GM18517 (cell line): ENCODE data around the gene SULT6B1.
"Not testable (repeated sequence)": the region's sequence is repeated elsewhere in the genome, so short reads cannot be mapped to it uniquely, and the experiment has no call there.

Experiments
- ATAC-seq: cut with Tn5 transposase; IDR thresholded peaks from one replicate; pipeline ENCODE4 v1.9.1; 2021; ENCODE audit warnings: mild to moderate bottlenecking, moderate library complexity; ENCODE audit not compliant: unreplicated experiment

The SULT6B1 gene, protein sequence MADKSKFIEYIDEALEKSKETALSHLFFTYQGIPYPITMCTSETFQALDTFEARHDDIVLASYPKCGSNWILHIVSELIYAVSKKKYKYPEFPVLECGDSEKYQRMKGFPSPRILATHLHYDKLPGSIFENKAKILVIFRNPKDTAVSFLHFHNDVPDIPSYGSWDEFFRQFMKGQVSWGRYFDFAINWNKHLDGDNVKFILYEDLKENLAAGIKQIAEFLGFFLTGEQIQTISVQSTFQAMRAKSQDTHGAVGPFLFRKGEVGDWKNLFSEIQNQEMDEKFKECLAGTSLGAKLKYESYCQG

DNA sequence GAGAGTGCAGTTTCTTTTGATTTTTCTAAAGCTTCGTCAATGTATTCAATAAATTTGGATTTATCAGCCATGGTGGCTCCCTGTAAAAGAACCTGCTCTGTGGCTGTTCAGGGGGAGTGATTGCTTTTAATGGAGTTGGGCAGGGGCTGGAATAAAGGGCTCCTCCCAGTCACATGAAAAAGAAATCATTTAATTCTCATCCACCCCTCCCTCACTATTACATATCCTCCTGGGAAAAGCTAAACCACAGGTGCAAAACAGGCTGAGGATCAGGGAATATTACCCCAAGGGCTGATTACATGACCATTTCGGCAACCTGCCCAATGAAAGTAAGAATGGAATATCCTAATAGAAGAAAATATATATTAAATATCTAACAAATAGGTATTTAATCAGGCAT is at the start of gene SULT6B1:
SULT6B1 (minus strand) TSS at position 101 of the 400 bp plus-strand sequence; CDS start at position 71, 30 bp downstream.
- ATAC-seq: no peak

DNA sequence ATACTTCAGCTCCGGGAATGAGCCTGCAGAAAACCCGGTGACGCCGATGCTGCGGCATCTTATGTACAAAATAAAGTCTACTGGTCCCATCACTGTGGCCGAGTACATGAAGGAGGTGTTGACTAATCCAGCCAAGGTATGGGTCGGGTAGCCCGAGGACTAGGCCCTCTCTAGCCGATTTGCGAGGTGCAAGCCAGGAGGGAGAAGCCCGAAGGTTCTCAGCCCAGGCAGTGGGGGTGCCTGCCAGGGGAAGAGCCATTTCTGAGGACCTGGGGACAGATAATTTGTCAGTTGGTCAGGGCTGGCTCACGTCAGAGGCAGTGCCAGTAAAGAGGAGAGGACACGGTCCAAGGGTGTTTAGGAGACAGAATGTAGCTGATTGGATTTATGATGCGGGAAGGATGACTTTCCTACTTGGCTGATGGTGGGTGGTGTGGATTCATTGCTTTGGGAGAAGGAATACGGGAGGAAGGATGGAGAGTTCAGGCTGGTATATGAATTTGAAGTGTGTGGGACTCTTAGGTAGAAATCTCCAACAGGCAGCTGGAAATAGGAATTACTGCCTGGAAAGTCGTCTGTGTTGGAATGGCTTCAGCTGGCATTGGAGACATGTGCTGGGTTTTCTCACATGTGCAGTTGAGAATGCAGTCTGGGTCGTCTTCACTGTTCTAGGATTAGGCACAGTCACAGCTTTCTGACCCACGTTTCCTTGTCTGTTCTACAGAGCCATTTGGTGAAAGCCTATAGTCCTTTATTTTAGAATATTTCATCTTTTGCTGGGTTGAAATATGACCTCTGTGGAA is 43.9 kb upstream of the SULT6B1 start:
- ATAC-seq: peak; percentile 5

DNA sequence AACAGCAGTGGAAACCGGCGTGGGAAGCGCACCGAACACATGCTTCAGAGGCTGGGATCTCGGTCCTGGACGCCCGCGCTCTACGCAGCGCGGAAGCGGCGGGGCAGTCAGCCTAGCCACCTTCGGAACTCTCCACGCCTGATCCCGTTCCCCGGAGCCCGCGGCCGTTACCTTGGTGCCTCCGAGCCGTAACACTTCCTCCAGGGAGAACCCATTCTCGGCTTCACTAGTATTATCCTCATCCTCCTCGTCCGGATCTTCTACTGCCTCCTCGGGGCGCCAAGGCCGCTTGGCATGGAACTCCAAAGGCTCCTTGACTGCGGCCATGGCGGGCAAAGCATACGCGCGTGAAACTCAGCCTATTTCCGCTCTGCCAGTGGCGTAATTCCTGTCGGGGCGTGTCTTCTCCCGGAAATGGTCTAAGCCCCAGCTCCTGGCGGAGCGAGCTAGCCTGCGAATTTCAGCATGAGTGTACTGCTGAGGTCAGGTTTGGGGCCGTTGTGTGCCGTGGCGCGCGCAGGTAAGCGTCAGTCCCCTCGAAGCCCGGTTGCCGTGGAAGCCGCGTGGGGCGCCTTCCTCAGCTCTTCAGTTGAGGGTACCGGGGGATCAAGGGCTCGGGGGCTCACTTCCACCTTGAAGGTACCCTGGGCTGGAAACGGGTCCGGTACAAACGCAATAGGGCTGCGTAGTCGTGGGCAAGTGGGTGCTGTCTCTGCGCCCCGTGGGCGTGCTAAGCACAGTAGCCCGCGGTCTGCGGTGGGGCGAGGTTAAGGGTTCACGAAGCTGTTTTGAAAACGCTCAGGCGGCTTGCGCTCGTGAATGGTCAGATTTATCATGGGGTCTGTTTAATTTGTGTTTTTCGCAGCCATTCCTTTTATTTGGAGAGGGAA is 43.0 kb upstream of the SULT6B1 start, which contains the start of the genes CEBPZ and NDUFAF7:
CEBPZ (minus strand) TSS at position 356 of the 890 bp plus-strand sequence; CDS start at position 327, 29 bp downstream.
NDUFAF7 (plus strand) TSS at position 418 of the 890 bp plus-strand sequence; CDS start at position 466, 48 bp downstream.
- ATAC-seq: peak; percentile 86

DNA sequence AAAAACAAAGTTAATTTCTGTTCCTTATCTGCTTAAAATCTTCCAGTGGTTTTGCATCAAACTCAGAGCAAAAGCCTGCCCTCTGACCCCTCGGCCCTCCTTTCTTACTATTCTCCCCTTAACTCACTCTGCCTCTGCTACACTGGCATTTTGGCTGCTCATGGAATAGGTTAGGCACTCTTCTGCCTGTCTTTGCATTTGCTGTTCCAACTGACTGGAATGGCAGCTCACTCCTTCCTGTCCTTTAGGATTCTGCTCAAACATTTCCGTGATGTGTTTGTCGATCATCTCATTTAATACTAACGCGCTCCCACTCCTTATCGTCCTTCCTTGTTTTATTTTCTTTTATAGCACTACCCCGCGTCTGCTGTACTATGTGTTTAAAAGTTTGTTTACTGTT is 42.1 kb upstream of the SULT6B1 start:
- no peak for ATAC-seq

DNA sequence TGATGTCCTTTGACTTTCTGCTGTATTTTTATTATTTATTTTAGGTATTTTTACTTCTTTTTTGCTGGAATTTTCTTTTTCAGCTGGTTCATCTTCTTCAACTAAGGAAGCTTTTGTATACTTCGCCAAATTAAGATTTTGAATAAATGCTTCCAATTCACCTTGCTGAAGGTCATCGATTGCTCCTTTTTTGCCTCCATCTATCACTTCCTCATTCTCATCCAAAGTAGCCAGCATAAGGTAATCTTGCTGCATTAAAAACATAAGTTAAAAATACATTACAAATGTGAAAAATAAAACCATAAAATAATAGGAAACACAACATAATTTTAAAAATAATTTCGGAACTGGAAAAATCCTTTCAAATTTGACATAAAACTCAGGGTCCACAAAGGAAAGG is 40.3 kb upstream of the SULT6B1 start:
- no peak for ATAC-seq

DNA sequence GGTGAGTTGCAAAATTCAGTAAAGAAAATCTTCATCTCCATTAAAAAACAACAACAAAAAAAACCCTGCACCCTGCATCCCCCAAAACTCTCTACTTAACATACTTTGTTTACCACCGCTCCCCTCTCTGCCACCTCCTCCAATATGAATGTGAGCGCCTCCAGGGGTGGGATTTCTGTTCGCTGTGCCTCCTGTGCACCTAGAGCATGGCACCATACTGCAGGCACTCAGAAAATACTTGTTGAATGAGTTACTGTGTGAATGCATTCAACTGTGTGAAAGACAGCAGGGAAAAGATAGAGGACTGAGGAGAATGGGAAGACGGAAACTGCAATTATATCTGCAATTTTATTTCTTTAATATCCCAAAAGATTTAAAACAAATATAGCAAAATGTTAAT is 38.4 kb upstream of the SULT6B1 start:
- ATAC-seq: no peak

DNA sequence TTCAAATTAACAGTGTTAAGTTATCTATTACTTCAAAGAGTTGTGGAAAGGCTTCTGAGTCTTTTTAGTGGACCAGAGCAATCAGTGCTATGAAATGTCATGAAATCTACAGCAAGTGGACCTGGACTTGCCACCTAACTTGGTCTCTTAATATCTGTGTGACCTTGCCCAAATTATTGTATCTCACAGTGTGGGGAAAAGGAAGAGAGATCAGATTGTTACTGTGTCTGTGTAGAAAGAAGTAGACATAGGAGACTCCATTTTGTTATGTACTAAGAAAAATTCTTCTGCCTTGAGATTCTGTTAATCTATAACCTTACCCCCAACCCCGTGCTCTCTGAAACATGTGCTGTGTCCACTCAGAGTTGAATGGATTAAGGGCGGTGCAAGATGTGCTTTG is 36.7 kb upstream of the SULT6B1 start:
- ATAC-seq: not testable (repeated sequence)

DNA sequence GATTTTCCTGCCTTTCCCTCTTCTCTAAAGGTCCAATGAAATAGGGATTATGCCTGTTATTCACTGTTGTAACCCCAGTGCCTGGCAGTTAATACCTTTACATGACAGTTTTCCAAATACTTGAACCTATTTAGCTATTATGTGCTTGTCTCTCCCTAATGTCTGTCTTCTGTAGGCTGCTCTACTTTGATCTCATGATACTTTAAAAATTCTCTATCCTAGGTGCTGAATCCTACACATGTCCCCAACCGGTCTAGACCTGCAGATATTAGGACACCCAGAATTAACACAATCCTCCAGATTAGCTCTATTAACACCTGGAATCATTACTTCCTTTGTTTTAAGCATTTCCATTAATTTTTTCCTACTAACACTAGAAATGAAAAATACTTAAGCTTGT is 35.6 kb upstream of the SULT6B1 start:
- ATAC-seq: no peak

DNA sequence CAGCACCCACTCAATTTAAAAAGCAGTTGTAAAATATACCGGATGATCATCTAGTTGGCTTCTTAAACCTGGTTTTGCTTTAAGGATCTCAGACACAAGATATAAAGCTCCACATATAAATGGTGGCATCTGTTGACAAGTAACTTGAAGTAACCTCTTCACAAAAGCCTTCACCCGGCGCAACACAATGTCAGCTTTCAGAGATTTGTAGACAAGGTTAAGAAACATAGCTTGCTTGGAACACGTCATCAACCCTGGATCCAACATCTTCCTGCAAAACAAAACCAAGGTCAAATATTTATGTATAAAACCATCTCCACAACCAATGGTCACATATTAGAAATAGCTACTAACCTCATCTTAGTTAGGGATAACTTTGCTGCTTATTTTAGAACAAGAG is 34.7 kb upstream of the SULT6B1 start:
- no peak for ATAC-seq

DNA sequence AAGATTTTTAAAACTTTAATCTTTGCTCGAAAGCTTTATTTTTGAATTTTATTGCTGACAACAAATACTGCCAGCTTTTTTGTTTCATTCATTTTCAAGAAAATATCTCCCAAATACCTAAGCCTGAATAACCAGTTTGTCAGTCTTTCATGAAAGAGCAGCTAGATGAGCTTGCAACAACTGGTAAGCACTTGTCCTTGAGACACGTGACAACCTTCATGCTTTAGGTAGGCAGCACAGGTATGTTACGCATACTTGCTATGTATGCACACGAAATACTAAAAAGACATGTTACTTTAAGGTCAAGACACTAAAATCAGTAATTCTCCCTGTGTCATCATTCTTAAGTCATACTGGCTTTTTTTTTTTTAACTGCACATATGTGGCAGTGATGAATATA is 30.6 kb upstream of the SULT6B1 start:
- ATAC-seq: no peak

DNA sequence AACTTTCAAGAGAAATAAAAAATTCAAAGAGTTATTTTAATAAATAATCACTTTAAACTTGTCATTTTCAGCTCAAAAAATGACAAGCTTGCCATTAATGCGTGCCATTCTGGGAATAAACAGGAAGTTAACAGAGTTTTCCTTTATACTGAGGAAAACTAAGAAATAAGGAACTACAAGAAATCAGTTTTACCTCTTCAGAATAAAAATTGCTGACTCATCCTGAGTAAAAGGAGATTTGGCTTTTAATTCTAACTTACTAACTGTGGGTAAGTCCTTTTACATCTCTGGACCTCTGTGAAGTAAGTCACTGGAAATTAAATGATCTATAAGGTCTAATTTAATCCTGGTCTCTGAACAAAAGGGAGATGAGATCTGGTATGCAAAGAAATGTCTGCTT is 26.8 kb upstream of the SULT6B1 start:
- no peak for ATAC-seq

DNA sequence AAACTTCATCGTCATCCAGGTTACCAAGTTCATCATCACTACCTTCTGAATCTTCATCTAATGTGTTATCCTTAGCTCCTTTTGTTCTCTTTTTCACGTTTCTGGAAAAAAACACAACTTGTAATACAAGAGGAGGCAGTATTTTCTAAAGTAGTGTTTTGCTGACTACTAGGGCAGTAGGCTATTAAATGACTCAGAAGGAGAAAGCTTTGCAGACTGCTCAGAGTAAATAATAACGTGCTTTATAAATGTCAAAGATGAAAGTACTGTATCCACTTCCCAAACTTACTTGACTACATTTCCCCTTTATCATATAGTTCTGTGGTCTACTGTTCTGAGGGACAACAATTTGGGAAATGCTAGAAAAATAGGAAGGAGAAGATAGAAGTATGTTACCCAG is 23.5 kb upstream of the SULT6B1 start:
- no peak for ATAC-seq

DNA sequence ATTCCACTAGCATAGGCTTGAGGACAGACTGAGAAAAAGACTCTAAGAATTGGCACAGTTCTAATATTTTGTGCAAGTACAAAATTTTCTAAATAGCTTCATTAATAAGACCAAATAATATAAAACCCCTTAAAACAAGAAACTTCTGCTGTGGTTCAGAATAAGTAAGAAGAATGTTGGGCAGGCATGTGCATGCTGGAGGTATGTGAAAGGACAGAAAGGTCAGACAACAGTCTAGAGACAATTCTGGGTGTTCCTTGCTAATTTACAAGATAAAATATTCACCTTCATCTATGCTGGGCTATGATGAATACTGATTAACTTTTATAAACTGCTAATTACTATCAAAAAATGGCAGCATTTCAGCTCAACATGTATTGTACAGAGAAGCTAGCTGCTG is 22.7 kb upstream of the SULT6B1 start:
- no peak for ATAC-seq

DNA sequence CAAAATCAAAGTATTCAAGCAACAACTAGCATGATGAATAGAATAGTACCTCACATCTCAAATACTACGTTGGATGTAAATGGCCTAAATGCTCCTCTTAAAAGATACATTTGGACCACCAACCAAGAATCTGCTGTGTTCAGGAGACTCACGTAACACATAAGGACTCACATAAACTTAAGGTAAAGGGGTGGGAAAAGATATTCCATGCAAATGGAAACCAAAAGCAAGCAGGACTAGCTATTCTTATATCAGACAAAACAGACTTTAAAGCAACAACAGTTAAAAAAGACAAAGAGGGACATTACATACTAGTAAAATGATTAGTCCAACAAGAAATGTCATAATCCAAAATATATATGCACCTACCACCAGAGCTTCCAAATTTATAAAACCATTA is 18.3 kb upstream of the SULT6B1 start:
- not testable (repeated sequence) for ATAC-seq

DNA sequence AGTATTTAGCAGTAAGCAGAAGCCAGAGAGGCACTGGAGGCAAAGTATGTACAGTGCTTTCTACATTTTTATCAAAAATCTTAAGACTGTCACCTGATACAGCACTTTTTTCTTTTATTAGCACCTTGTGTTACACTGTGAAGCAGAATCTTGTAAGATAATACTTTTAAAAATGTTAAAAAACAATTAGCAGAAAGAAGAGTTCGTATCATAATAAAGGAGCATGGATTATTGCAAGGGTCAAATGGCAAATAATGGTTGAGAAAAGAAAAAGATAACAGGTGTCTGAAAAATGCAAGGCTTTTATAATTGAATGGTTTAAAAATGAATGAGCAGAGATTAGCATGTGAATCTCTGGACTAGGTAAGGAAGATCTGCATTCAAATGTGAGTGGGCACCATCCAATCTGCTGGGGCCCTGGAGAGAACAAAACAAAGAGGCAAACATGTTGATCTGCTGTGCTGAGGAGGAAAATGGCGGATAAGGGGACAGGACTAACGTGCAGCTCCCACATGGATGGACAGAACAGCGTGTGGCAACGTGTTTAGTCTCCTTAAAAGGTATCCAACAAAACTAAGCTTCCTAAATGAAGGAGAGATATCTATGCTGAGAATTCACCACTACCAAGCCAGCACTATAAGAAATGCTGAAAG is 17.3 kb upstream of the SULT6B1 start:
- ATAC-seq: no peak

DNA sequence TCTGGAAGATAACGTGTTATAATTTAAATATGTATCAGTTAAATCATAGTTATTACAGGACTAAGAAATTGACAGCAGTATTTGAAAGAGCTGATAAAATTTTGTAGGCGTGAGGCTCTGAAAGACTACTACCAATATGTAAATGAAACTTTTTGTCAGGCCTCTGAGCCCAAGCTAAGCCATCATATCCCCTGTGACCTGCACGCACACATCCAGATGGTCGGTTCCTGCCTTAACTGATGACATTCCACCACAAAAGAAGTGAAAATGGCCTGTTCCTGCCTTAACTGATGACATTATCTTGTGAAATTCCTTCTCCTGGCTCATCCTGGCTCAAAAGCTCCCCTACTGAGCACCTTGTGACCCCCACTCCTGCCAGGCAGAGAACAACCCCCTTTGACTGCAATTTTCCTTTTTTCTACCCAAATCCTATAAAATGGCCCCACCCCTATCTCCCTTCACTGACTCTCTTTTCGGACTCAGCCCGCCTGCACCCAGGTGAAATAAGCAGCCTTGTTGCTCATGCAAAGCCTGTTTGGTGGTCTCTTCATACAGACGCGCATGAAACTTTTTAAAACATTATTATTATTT is 16.7 kb upstream of the SULT6B1 start:
- not testable (repeated sequence) for ATAC-seq

DNA sequence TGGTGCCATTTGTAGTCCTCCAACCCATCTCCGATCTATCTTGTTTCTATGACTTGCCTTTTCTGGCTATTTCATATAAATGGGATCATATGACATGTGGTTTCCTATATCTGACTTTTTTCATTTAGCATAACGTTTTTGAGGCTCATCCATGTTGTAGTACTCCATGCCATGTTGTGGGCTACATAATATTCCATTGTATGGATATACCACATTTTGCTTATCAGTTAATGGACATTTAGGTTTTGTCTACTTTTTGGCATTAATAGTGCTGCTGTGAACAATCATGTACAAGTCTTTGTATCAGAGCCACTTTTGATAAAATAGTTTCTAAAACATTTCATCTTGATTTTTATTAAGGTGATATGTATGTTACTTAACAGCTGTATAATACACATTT is 15.2 kb upstream of the SULT6B1 start:
- no peak for ATAC-seq

DNA sequence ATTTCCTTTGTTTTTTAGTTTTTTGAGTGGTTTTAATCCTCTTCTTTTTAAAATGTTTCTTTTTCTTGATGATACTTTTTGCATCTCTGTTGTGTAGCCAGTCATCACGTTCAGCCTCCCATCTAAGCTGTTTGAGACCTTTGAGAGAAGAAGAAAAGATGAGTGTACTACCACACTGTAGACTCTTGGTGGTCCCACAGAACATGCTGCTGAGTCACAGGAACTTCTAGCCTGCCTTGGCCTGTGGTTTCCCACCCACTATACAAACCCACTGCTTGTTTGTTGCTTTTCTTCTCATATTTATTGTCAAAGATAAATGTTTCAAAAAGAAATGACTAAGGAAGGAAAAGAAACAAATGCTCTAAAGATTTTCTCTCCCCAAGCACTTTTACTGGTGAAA is 13.3 kb upstream of the SULT6B1 start:
- ATAC-seq: no peak

DNA sequence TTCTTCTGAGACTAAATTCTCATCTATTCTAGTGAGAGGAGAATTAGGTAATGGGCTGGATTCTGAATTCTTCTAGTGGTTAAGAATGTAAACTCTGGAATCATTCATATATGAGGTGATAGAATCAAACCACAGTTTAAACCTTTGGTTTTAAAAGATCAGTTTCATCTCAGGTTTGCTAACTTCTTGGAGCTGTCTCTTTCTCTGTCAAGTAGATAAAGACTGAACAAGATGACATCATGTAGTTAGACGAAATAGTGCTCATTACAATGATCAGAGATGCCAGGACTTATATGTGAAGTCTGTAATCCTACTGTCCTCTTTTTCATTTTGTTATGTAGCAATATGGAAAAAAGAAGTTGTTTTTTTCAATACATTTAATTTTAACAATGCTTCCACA is 12.7 kb upstream of the SULT6B1 start:
- no peak for ATAC-seq

DNA sequence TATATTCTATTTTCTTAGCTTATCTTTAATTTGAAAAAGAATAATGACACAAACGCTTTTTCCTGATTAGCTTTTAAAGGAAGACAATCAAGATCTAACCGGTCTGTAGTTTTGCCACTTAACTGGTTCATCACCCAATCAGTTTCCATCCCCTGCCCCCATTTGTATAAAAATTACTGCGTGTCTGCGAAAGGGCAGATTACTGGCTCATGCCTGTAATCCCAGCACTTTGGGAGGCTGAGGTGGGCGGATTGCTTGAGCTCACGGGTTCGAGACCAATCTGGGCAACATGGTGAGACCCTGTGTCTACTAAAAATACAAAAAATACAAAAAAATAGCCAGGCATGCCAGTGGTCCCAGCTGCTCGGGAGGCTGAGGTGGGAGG is 10.2 kb upstream of the SULT6B1 start:
- no peak for ATAC-seq
